SK-N-SH treated with all-trans-retinoic acid at 6 μM for 48 hours (cell line): ENCODE measurements around the gene PAQR8.

Source experiments
- ATAC-seq: fragments of 200-7000 bp; cut with Tn5 transposase; 3 replicates; pipeline ENCODE4 v1.9.1; 2020; ENCODE audit warnings: mild to moderate bottlenecking, moderate library complexity
- BACH2 ChIP-seq: fragments of 250-450 bp; sonication (Bioruptor Pico); IDR thresholded peaks from 2 replicates; pipeline ENCODE4 v1.9.0; 2021; ENCODE audit warnings: mild to moderate bottlenecking, borderline replicate concordance
- CREB5 ChIP-seq: fragments of 250-450 bp; sonication (Bioruptor Pico); IDR thresholded peaks from 2 replicates; pipeline ENCODE4 v1.5.1; 2020; ENCODE audit warnings: low read depth, mild to moderate bottlenecking, moderate library complexity
- CSRNP3 ChIP-seq: fragments of 250-450 bp; sonication (Bioruptor Pico); IDR thresholded peaks from 2 replicates; pipeline ENCODE4 v1.5.1; 2021; ENCODE audit warnings: mild to moderate bottlenecking, moderate library complexity
- GLIS3 ChIP-seq: fragments of 250-450 bp; sonication (Bioruptor Pico); IDR thresholded peaks from 2 replicates; pipeline ENCODE4 v1.5.0; 2020; ENCODE audit warnings: mild to moderate bottlenecking, moderate library complexity
- ISL1 ChIP-seq: fragments of 250-450 bp; sonication (Bioruptor Pico); IDR thresholded peaks from 2 replicates; pipeline ENCODE4 v2.1.2; 2022; ENCODE audit warnings: mild to moderate bottlenecking, moderate library complexity
- OSR1 ChIP-seq: fragments of 250-450 bp; sonication (Bioruptor Pico); IDR thresholded peaks from 2 replicates; pipeline ENCODE4 v1.8.0; 2022; ENCODE audit warnings: moderate library complexity, mild to moderate bottlenecking, inconsistent platforms
- PATZ1 ChIP-seq: fragments of 250-450 bp; sonication (Bioruptor Pico); IDR thresholded peaks from 2 replicates; pipeline ENCODE4 v1.8.0; 2020; ENCODE audit warnings: mild to moderate bottlenecking, moderate library complexity, borderline replicate concordance
- POU6F1 ChIP-seq: fragments of 250-450 bp; sonication (Bioruptor Pico); IDR thresholded peaks from 2 replicates; pipeline ENCODE4 v1.8.0; 2021; ENCODE audit warnings: low read depth, mild to moderate bottlenecking, moderate library complexity, borderline replicate concordance
- PPARA ChIP-seq: fragments of 250-450 bp; sonication (Bioruptor Pico); IDR thresholded peaks from 2 replicates; pipeline ENCODE4 v1.5.0; 2020; ENCODE audit warnings: mild to moderate bottlenecking, borderline replicate concordance
- RARB ChIP-seq: fragments of 250-450 bp; sonication (Bioruptor Pico); IDR thresholded peaks from 2 replicates; pipeline ENCODE4 v1.8.0; 2021; ENCODE audit warnings: mild to moderate bottlenecking, moderate library complexity
- SNAI2 ChIP-seq: fragments of 250-450 bp; sonication (Bioruptor Pico); IDR thresholded peaks from 2 replicates; pipeline ENCODE4 v1.5.0; 2020; ENCODE audit warnings: mild to moderate bottlenecking, moderate library complexity
- TCF4 ChIP-seq: fragments of 250-450 bp; sonication (Bioruptor Pico); IDR thresholded peaks from 2 replicates; pipeline ENCODE4 v1.8.0; 2021; ENCODE audit warnings: mild to moderate bottlenecking, moderate library complexity, borderline replicate concordance
- TOX ChIP-seq: fragments of 250-450 bp; sonication (Bioruptor Pico); IDR thresholded peaks from 2 replicates; pipeline ENCODE4 v1.8.0; 2021; ENCODE audit warnings: mild to moderate bottlenecking, moderate library complexity, borderline replicate concordance
- TSHZ2 ChIP-seq: fragments of 250-450 bp; sonication (Bioruptor Pico); IDR thresholded peaks from 2 replicates; pipeline ENCODE4 v1.5.0; 2020; ENCODE audit warnings: mild to moderate bottlenecking, moderate library complexity
- ZC3H10 ChIP-seq: fragments of 250-450 bp; sonication (Bioruptor Pico); IDR thresholded peaks from 2 replicates; pipeline ENCODE4 v1.5.1; 2021; ENCODE audit warnings: mild to moderate bottlenecking, moderate library complexity
- ZNF565 ChIP-seq: fragments of 450-650 bp; formaldehyde crosslinking; conservative IDR thresholded peaks from 2 replicates; pipeline ENCODE4 v1.5.0; 2020; ENCODE audit warnings: low read depth, mild to moderate bottlenecking, moderate library complexity
- ZNF70 ChIP-seq: fragments of 450-650 bp; formaldehyde crosslinking; IDR thresholded peaks from 2 replicates; pipeline ENCODE4 v1.5.0; 2020; ENCODE audit warnings: mild to moderate bottlenecking, moderate library complexity
- ZNF8 ChIP-seq: fragments of 450-650 bp; formaldehyde crosslinking; IDR thresholded peaks from 2 replicates; pipeline ENCODE4 v1.5.0; 2020; ENCODE audit warnings: mild to moderate bottlenecking, moderate library complexity

Gene PAQR8

GRCh38 chr6:52359403-52359802 lies 2.5 kb upstream of the PAQR8 start:
- no peak for TF ChIP-seq ISL1 (CRISPR knock-in tag)
- no peak for TF ChIP-seq BACH2 (CRISPR knock-in tag)
- ATAC-seq, result no peak

- TF ChIP-seq CSRNP3 (CRISPR knock-in tag) (no peak), POU6F1 (CRISPR knock-in tag) (no peak), ZNF8 (CRISPR knock-in tag) (no peak), BACH2 (CRISPR knock-in tag) (no peak), CREB5 (CRISPR knock-in tag) (no peak), TCF4 (CRISPR knock-in tag) (peak; percentile 55; the same call in 1 of the 2 replicates), ZNF565 (CRISPR knock-in tag) (no peak), ZC3H10 (no peak), RARB (no peak), ISL1 (CRISPR knock-in tag) (no peak), TSHZ2 (peak; percentile 70; the same call in 1 of the 2 replicates), ZNF70 (no peak)
- no peak for ATAC-seq
Observed at GRCh38 chr6:52360028-52360427, 1.9 kb upstream of the PAQR8 start.

- TF ChIP-seq PPARA (CRISPR knock-in tag), result no peak
- no peak for TF ChIP-seq BACH2 (CRISPR knock-in tag)
- TF ChIP-seq ZNF70, result no peak
- TF ChIP-seq ZC3H10, result no peak
- no peak for ATAC-seq
Observed at GRCh38 chr6:52360601-52361413, 1.1 kb upstream of the PAQR8 start.

- ATAC-seq, result no peak; the same call in 2 of the 3 replicates
- TF ChIP-seq TCF4 (CRISPR knock-in tag) (no peak), OSR1 (CRISPR knock-in tag) (no peak), GLIS3 (CRISPR knock-in tag) (no peak), RARB (no peak), TSHZ2 (no peak), CSRNP3 (CRISPR knock-in tag) (no peak), PPARA (CRISPR knock-in tag) (no peak), ZNF8 (CRISPR knock-in tag) (no peak), TOX (no peak), BACH2 (CRISPR knock-in tag) (no peak), ISL1 (CRISPR knock-in tag) (no peak), SNAI2 (CRISPR knock-in tag) (no peak), PATZ1 (CRISPR knock-in tag) (no peak), ZNF565 (CRISPR knock-in tag) (no peak), ZNF70 (no peak)
Observed at GRCh38 chr6:52361414-52361944, 472 bp upstream of the PAQR8 start.
